RPMI8226 (cell line): ENCODE data around the gene SIX3.

Experiments used
- DNase-seq: peaks from one replicate; pipeline ENCODE4 v3.0.0-alpha.2; 2015

SIX3 gene

GRCh38 chr2:44960871-44961270, 19.4 kb downstream of the SIX3 start:
- DNase-seq, result no peak

- DNase-seq, result no peak
Observed at GRCh38 chr2:44962176-44962695, 20.7 kb downstream of the SIX3 start.

GRCh38 chr2:44964752-44965236, 23.3 kb downstream of the SIX3 start:
- no peak for DNase-seq

GRCh38 chr2:44965684-44966083, 24.2 kb downstream of the SIX3 start:
- DNase-seq, result no peak

- no peak for DNase-seq
Observed at GRCh38 chr2:44967056-44967455, 25.6 kb downstream of the SIX3 start.

GRCh38 chr2:44967727-44968432, 26.4 kb downstream of the SIX3 start:
- DNase-seq, result no peak

- DNase-seq, result no peak
Observed at GRCh38 chr2:44969936-44970335, 28.4 kb downstream of the SIX3 start.

- DNase-seq, result no peak
Observed at GRCh38 chr2:44970846-44971450, 29.4 kb downstream of the SIX3 start.

GRCh38 chr2:44972771-44973535, 31.5 kb downstream of the SIX3 start:
- DNase-seq, result no peak

- peak; percentile 33 for DNase-seq
Observed at GRCh38 chr2:44974064-44974715, 32.7 kb downstream of the SIX3 start.

GRCh38 chr2:44975571-44976450, 34.3 kb downstream of the SIX3 start:
- no peak for DNase-seq

GRCh38 chr2:44979581-44979980, 38.1 kb downstream of the SIX3 start:
- DNase-seq, result no peak

GRCh38 chr2:44980751-44981713, 39.5 kb downstream of the SIX3 start:
- DNase-seq, result no peak

- DNase-seq, result peak; percentile 77
Observed at GRCh38 chr2:44981714-44982108, 40.2 kb downstream of the SIX3 start.

- no peak for DNase-seq
Observed at GRCh38 chr2:44983836-44984604, 42.5 kb downstream of the SIX3 start.

GRCh38 chr2:44989176-44989575, 47.7 kb downstream of the SIX3 start:
- no peak for DNase-seq

GRCh38 chr2:44994377-44994776, 52.9 kb downstream of the SIX3 start:
- no peak for DNase-seq
